Activated T-helper 1 cell treated with Interleukin-2 at 50 U/mL for 16 hours (primary cell): ENCODE results near the gene ATG13.

Experiments used
- DNase-seq: peaks from one replicate; pipeline ENCODE4 v3.0.0-alpha.2; 2020; ENCODE audit warnings: low read depth

Gene ATG13

GRCh38 chr11:46676436-46677158 is 59.2 kb downstream of the ATG13 start:
- no peak for DNase-seq

- DNase-seq, result no peak
Measured at GRCh38 chr11:46677169-46677568, 59.8 kb downstream of the ATG13 start.

- no peak for DNase-seq
Measured at GRCh38 chr11:46677991-46678740, 60.8 kb downstream of the ATG13 start.

- DNase-seq, result no peak
Measured at GRCh38 chr11:46678741-46679130, 61.4 kb downstream of the ATG13 start.

GRCh38 chr11:46679241-46680163 is 62.1 kb downstream of the ATG13 start:
- DNase-seq, result no peak

- DNase-seq, result no peak
Measured at GRCh38 chr11:46680164-46680760, 62.9 kb downstream of the ATG13 start.

GRCh38 chr11:46680815-46681214 is 63.5 kb downstream of the ATG13 start:
- DNase-seq, result no peak

- no peak for DNase-seq
Measured at GRCh38 chr11:46681814-46682213, 64.5 kb downstream of the ATG13 start.

- DNase-seq, result no peak
Measured at GRCh38 chr11:46682773-46683752, 65.7 kb downstream of the ATG13 start.

GRCh38 chr11:46684367-46684766 is 67.0 kb downstream of the ATG13 start:
- DNase-seq, result no peak

GRCh38 chr11:46686886-46687795 is 69.8 kb downstream of the ATG13 start:
- no peak for DNase-seq

GRCh38 chr11:46690702-46691101 is 73.3 kb downstream of the ATG13 start:
- DNase-seq, result no peak

GRCh38 chr11:46692450-46692849 is 75.1 kb downstream of the ATG13 start:
- no peak for DNase-seq

- DNase-seq, result no peak
Measured at GRCh38 chr11:46693597-46694012, 76.3 kb downstream of the ATG13 start.

GRCh38 chr11:46694072-46694471 is 76.7 kb downstream of the ATG13 start:
- no peak for DNase-seq

- DNase-seq, result no peak
Measured at GRCh38 chr11:46694607-46695006, 77.3 kb downstream of the ATG13 start.

- no peak for DNase-seq
Measured at GRCh38 chr11:46695345-46696211, 78.2 kb downstream of the ATG13 start.

- DNase-seq, result no peak
Measured at GRCh38 chr11:46696212-46696558, 78.8 kb downstream of the ATG13 start.

GRCh38 chr11:46697303-46697702 is 80.0 kb downstream of the ATG13 start:
- DNase-seq, result no peak
